HG02884 (cell line): ENCODE results near the gene ZNF836.
A peak's percentile ranks its signal among the peaks of the same experiment; 100 is the strongest.

ENCODE experiments used
- ATAC-seq: cut with Tn5 transposase; IDR thresholded peaks from one replicate; pipeline ENCODE4 v1.9.1; 2021; ENCODE audit warnings: mild to moderate bottlenecking, moderate library complexity; ENCODE audit not compliant: unreplicated experiment

ZNF836 gene

DNA sequence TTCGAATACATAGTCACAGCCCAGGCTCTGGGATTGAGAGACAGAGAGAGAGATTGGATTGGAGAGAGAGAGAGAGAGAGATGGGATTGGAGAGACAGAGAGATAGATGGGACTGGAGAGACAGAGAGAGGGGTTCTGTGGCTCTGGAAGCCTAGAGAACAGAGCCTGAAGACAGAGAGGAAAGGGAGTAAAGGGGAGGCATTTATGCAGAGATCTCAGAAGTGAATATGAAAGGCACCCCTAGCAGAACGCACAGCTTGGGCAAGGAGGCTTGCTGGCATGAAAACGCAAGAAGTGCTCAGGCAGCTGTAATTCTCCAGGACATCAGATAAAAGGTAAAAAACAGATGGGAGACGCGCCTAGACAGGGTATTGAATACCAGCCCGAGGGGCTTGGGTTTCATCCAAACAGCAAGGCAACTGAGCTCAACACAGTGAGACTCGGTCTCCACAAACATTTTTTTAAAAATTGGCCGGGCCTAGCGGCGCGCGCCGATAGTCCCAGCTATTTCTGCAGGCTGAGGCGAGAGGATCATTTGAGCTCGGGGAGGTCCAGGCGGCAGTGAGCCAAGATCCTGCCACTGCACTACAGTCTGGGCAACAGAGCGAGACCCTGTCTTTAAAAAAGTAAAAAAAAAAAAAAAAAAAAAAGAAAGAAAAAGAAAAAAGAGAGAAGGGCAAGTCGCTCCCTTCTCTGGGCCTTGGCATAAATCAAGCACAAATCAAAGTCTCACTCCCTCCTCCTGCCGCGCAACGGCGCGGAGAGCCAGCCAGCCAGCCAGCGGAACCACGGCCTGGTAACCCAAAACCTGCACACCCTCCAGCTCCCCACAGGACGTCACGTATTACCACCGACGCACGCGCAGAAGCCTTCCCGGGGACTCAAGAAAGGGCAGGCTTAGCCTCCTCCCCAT lies 17.7 kb upstream of the ZNF836 start:
- no peak for ATAC-seq

DNA sequence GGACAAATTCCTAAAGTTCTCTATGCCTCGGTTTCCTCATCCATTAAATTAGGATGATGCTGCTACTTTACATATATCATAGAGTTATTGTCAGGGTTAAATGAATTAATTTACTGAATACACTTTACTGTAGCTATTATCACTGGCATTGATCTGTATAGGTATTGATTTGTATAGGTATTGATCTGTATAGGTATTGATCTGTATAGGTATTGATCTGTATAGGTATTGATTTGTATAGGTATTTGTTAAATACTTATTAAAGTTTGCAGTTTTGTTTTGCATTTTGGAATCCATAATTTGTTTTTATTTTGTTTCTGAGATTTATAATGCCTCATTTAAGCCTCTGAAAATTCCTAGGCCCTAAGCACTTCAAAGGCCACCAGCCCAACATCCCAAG lies 16.0 kb upstream of the ZNF836 start:
- ATAC-seq = no peak

DNA sequence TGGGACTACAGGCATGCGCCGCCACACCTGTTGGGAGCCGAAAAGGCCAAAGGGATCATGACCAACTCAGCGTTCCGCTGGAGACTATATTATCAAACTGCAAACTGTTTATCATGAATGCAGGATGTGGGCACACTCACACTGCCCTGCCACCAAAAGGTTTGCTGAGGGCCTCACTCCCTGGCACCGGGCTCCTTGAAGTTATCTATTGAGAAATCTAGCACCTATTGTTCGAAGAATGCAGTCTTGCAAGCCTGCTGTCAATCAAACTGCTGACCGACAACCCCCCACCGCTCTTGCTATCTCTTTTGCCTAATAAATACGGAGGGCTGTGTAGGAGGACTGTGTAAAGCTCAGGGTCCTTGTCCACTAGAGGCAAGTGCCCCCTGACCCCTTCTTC lies 5.2 kb upstream of the ZNF836 start:
- ATAC-seq = no peak

DNA sequence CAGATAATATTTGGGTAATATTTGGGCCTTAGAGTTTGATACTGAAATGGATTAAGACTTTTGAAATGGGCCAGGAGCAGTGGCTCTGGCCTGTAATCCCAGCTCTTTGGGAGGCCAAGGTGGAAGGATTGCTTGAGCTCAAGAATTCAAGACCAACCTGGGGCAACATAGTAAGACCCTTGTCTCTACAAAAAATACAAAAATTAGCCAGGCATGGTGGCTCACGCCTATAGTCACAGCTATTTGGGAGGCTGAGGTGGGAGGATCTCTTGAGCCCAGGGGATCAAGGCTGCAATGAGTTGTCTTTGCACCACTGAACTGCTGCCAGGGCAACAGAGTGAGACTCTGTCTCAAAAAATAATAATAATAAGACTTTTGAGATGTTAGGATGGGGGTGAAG lies 926 bp upstream of the ZNF836 start:
- ATAC-seq = no peak

DNA sequence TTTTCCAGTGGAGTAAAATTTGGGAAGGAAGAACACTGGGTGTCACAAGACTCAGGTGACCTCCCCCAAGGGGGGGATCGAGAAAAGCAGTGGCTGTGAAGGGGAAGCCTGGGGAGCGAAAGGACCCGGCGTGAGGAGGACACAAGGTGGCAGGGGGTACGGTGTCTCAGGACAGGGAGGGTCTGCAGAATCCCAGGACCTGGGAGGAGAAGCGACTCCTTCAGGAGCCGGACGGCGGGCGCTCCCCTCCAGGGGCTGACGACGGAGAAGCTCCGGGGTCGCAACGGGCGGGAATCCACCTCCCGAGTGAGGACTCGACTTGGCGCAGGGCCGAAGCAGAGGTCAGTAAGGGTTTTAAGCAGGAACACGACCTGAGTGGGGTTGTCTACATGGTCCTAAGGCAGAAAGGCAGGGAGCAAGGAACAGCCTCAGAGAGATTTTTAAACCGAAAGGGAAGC lies 529 bp downstream of the ZNF836 start:
- ATAC-seq = no peak

DNA sequence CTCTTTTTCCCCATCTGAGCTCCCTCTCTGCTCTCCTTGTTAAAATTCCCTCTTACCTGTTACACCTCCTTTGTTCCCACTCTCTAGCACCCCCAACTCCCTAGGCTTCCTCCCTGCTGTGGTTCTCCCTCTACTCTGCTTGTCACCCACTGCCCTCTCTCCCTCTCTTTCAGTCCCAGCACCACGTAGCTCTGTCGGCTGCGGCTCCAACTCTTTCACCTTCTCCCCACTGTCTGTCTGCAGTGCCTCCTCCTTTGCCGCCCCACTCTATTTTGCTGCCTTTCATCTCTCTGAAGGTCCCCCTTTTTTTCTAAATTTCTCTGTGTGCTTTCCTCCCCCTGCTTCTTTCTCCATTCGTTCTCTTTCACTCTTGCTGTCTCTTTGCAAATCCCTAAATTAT lies 1.1 kb downstream of the ZNF836 start:
- ATAC-seq = no peak

DNA sequence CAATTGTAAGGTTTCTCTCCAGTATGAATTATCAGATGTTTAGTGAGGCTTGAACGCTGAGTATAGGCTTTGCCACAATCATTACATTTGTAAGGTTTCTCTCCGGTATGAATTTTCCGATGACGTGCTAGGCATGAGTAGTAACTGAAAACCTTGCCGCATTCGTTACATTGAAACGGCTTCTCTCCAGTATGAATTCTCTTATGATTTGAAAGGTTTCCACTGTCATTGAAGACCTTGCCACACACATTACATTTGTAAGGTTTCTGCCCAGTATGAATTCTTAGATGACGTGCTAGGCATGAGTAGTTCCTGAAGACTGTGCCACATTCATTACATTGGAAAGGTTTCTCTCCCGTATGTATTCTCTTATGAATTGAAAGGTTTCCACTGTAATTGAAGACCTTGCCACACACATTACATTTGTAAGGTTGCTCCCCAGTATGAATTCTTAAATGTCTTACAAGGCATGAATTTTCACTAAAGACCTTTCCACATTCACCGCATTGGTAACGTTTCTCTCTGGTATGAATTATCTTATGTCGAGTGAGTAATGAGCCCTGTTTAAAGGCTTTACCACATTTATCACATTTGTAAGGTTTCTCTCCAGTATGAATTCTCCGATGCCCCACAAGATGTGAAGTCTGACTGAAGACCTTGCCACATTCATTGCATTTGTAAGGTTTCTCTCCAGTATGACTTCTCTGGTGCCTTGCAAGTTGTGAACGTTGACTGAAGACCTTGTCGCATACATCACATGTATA lies 15.6 kb downstream of the ZNF836 start:
- no peak for ATAC-seq

DNA sequence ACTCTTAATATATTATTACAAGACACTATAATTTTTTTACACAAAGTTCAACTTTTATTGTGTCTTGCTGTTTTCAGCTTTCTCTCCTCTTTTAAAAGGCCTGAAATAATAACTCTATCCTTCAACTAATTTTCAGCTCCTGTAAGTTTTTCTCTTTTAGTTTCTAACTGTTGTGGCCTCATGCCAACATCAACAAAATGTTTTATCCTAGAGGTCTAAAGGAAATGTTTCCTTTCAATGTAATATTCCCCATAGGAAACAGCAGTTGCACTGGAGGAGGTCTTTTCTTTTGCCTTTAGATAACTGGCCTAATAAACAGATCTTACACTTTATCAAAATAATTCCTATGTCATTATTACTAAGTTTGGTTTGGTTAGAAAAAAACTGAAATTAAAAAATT lies 23.2 kb downstream of the ZNF836 start:
- ATAC-seq = no peak

DNA sequence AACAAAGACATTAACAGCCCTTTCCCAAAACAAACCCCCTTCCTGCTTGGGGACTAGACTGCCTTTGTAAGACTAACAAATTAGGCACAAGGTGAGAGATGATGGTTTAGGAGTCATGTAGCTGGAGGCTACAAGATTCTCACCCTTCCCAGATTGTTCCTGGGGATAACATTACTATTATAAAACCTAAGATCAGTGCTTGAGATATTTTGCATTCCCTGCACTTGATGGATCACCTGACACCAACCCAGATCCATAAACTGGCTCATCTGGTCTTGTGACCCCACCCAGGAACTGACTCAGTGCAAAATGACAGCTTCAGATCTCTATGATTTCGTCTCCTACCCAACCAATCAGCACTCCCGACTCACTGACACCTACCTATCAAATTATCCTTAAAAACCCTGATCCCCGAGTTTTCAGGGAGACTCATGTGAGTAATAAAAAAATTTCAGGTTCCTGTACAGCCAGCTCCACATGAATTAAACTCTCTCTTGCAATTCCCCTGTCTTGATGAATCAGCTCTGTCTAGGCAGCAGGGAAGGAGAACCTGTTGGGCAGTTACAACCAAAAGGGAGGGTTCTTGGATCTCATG lies 29.3 kb downstream of the ZNF836 start:
- no peak for ATAC-seq

DNA sequence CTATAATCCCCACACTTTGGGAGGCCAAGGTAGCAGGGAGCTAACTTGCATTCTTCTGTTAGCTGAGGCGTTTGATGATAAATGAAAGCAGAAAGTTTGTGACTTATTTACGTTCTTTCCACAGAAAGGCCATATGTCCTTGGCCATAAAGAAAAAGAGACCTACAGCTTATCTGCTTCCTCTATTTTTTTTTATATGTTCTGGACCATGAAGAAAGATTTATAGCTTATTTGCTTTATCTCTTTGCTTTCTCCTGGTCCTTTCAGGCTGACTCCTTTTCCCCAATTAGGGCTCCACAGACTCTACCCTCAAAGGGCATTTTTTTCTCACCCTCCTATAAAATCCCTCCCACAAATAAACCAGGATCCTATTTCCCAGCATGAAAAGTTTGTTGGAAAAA lies 30.2 kb downstream of the ZNF836 start:
- ATAC-seq = no peak

DNA sequence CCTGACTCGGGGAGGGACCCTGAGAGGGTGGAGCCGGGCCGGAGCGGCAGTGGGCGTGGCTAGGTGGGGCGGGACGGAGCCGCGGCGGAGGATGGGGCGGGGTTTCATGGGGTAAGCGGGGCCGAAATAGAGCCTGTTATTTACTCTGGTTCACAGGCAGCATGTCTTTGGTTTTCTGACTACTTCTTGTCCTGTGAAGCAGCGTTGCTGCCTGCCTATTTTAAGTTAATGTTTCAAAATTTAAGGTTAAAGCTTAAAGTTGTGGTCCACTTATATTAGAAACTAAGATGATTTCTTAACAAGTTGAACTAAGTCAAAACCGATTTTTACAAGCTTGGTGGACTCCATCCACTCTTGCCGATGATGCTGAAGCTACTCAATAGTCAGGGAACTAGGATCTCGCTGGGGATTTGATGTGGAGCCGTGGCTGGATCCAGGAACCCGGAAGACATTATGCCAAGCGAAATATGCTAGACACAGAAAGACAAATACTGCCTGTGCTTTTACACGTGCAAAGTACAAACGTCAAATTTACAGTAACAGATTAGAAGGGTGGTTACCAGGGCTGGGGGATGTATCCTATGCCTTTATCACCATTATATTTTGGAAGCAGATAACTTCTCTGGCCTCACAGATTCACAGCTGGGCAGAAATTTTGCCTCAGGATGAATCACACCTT lies 31.2 kb downstream of the ZNF836 start:
- ATAC-seq = peak; percentile 92

DNA sequence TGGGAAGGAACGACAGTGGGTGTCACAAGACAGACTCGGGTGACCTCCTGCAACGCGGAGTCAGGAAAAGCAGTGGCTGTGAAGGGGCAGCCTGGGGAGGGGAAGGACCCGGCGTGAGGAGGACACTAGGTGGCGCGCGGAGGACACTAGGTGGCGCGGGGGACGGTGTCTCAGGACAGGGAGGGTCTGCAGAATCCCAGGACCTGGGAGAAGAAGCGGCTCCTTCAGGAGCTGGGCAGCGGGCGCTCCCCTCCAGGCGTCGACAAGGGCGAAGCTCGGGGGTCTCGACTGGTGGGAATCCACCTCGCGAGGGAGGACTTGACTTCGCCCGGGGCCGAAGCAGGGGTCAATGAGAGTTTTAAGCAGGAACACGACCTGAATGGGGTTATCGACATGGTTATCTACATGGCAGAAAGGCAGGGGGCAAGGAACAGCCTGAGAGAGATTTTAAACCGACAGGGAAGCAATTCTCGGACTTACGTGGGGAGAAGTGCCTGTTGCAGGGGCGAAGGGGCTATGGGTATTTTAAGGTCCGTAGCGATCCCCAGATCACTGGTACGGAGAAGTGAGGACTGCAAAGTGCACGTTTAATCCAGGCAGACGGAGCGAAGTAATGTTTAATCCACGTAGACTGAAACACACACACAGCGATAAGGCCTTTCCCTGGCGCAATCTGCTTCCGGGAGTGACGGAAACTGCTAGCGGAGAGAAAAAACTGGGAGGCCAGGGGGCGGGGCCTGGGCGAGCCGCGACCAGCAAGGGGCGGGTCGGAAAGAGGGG lies 32.0 kb downstream of the ZNF836 start, which contains the start of gene ZNF616:
TSS of gene ZNF616 (minus strand) at position 687 of the 780 bp plus-strand sequence. CDS start 9,426 bp downstream, outside the sequence.
- ATAC-seq = peak; percentile 44

DNA sequence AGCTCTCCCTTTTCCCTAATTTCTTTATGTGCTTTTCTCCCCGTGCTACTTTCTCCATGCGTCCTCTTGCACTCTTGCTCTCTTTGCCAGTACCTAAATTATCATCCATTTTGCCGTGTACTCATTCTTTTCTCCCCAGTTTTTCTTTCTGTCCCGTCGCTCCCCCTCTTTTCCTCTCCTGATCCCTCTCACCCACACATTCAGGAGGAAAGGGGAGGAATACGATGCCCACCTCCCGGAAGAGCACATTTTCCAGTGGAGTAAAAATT lies 32.5 kb downstream of the ZNF836 start:
- no peak for ATAC-seq

DNA sequence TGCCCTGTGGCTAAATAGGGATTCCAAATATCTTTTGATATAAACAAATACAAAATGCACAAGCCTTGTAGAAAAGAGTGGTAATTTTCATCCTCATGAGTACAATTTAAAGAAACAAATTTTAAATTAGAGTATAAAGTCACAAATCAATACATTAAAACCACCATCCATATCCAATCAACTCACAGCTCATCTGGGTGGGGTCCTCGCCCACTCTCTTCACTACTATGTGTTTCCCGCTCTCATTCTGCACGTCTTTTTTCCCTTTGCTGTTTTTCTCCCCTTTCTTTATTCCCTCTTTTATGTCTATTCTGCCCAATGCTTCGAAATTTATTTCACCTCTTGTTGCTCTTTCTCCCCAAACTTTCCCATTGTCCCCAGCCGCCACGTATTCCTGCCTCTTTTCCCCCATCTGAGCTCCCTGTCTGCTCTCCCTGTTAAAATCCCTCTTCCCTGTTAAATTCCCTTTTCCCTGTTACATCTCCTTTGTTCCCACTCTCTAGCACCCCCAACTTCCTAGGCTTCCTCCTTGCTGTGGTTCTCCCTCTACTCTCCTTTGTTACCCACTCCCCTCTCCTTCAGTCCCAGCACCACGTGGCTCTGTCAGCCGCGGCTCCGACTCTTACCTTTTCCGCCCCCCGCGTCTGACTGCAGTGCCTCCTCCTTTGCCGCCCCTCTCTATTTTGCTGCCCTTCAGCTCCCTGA lies 33.0 kb downstream of the ZNF836 start:
- no peak for ATAC-seq

DNA sequence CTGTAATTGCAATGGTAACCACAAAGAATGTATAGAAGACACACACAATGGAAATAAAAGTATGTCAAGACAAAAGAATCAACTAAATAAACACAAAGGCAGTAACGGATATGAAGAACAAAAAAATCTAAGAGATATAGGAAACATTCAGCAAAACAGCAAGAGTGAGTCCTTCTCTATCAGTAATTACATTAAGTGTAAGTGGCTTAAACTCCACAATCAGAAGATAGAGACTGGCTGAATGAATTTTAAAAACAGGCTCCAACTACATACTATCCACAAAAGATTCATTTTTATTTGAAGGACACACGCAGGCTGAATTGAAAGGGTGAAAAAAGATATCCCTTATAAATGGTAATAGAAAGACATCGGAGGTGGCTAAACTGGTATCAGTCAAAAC lies 51.1 kb downstream of the ZNF836 start:
- no peak for ATAC-seq

DNA sequence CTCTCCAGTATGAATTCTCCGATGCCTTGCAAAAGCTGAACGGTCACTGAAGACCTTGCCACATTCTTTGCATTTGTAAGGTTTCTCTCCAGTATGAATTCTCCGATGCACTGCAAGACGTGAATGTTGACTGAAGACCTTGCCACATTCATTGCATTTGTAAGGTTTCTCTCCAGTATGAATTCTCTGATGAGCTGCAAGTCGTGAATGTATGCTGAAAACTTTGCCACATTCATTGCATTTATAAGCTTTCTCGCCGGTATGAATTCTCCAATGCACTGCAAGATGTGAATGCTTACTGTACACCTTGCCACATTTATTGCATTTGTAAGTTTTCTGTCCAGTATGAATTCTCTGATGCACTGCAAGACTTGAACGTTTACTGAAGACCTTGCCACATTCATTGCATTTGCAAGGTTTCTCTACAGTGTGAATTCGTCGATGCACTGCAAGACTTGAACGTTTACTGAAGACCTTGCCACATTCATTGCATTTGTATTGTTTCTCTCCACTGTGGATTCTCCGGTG lies 55.8 kb downstream of the ZNF836 start:
- no peak for ATAC-seq

DNA sequence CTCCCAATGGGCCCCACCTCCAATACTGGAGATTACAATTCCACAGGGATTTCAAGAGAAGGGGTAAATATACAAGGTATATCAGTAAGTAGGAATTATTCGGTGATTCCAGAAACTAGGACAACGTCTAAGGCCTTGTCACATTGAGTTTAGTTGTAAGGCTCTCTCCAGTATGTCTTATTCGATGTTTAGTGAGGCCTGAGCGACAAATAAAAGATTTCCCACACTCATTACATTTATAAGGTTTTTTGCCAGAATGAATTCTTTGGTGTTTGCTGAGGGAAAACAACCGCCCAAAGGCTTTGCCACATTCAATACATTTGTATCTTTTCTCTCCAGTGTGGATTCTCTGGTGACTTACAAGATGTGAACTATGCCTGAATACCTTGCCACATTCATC lies 56.7 kb downstream of the ZNF836 start:
- no peak for ATAC-seq

DNA sequence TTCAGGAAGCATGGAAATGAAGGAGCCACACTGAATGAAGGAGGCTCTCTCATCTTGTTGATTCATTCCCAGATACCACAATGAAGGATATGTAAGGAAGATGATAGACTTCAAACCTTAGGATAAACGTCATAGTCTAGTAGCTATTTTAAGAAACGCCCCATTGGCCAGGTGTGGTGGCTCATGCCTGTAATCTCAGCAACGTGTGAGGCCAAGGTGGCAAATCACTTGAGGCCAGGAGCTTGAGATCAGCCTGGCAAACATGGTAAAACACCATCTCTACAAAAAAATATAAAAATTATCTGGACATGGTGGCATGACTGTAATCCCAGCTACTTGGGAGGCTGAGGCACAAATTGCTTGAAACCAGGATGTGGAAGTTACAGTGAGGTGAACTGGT lies 58.8 kb downstream of the ZNF836 start:
- ATAC-seq = no peak

DNA sequence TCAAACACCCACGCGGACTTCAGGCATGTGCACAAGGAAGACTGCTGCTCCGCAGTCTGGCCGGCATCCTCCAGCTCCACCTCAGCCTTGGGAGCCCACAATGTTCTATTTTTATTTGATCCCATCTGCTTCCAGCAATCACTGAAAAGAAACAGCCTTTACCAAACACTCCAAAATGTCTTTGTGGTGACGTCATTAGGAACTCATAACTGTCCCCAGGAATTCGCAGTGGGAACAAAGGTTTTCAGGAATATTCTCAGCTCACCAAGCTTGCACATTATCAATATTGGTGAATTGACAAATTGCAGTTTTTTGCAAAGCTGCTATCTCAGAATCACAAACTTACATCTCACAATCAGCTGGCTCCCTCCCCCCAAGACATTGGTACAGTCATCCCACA lies 60.6 kb downstream of the ZNF836 start:
- ATAC-seq = no peak
